Smooth muscle cell (in vitro differentiated cells): ENCODE measurements around the gene PCBP3. TPM values are rescaled to one million over a fixed set of nuclear protein-coding genes. Genes with fewer than 3 reads are reported as not detected.

Source experiments
- DNase-seq: peaks from one replicate; lab custom pipeline; 2025; ENCODE audit not compliant: unreplicated experiment; lab: John Stamatoyannopoulos, UW
- H2AFZ ChIP-seq: fragments of 200-600 bp; sonication (generic); 2 replicates; pipeline ENCODE4 v1.6.0; 2016; ENCODE audit warnings: antibody characterized with exemption, low read depth, mild to moderate bottlenecking
- H3F3A ChIP-seq: fragments of 200-600 bp; sonication (generic); 2 replicates; pipeline ENCODE4 v1.6.0; 2017; ENCODE audit warnings: antibody characterized with exemption, low read depth
- H3K27ac ChIP-seq: fragments of 200-600 bp; sonication (generic); 2 replicates; pipeline ENCODE4 v1.5.1; 2016; ENCODE audit warnings: low read depth, mild to moderate bottlenecking
- H3K27me3 ChIP-seq: fragments of 200-600 bp; sonication (generic); 2 replicates; pipeline ENCODE4 v1.6.1; 2016; ENCODE audit warnings: low read depth, mild to moderate bottlenecking
- H3K36me3 ChIP-seq: fragments of 200-600 bp; sonication (generic); 2 replicates; pipeline ENCODE4 v1.5.1; 2016; ENCODE audit warnings: low read depth
- H3K4me1 ChIP-seq: fragments of 200-600 bp; sonication (generic); 2 replicates; pipeline ENCODE4 v1.5.1; 2016; ENCODE audit warnings: low read depth
- H3K4me2 ChIP-seq: fragments of 200-600 bp; sonication (generic); 2 replicates; pipeline ENCODE4 v1.6.0; 2016; ENCODE audit warnings: mild to moderate bottlenecking
- H3K4me3 ChIP-seq: fragments of 200-600 bp; sonication (generic); 2 replicates; pipeline ENCODE4 v1.5.1; 2016; ENCODE audit warnings: mild to moderate bottlenecking
- H3K79me2 ChIP-seq: fragments of 200-600 bp; sonication (generic); 2 replicates; pipeline ENCODE4 v1.6.0; 2016; ENCODE audit warnings: low read depth, mild to moderate bottlenecking
- H3K9ac ChIP-seq: fragments of 200-600 bp; sonication (generic); 2 replicates; pipeline ENCODE4 v1.6.0; 2016; ENCODE audit warnings: low read depth
- H3K9me3 ChIP-seq: fragments of 200-600 bp; sonication (generic); replicated peaks from 2 replicates; pipeline ENCODE4 v1.5.1; 2016; ENCODE audit warnings: low read depth
- H4K20me1 ChIP-seq: fragments of 200-600 bp; sonication (generic); 2 replicates; pipeline ENCODE4 v1.6.0; 2016; ENCODE audit warnings: low read depth
- CTCF ChIP-seq: fragments of 200-600 bp; sonication (generic); IDR thresholded peaks from 2 replicates; pipeline ENCODE4 v1.5.1; 2017; ENCODE audit warnings: borderline replicate concordance, mild to moderate bottlenecking, antibody characterized with exemption; ENCODE audit not compliant: insufficient read depth, poor library complexity, severe bottlenecking
- WGBS: methylation state at CpG from one replicate; pipeline ENCODE4 v1.1.7; 2016; ENCODE audit warnings: low lambda C conversion rate; 5-methylcytosine and 5-hydroxymethylcytosine counted together
- polyA plus RNA-seq: library from polyadenylated mRNA; unstranded; fragments of >200 nt; fragmentation: Nextera tagmentation; extraction: Ambion mirVana; gene quantifications from 2 replicates; pipeline ENCODE4 v1.2.1, GENCODE V29; 2016
- total RNA-seq: library from RNA; depleted of rRNA; stranded (reverse); fragments of >200 nt; gene quantifications from 2 replicates; pipeline ENCODE4 v1.2.3, GENCODE V29; 2014

Gene PCBP3
- total and polyA plus RNA-seq, 2 experiments from 2014 or later: 8.9 to 23.1 TPM

- 93% methylated on average over 14 of the region's 14 CpGs for WGBS
- Histone ChIP-seq H3F3A (no peaks in the 10 kb centered on the region), H3K9me3 (no peaks in the 10 kb centered on the region), H3K9ac (no peak overlapping the region), H3K79me2 (no peaks in the 10 kb centered on the region), H4K20me1 (no peaks in the 10 kb centered on the region), H3K4me3 (no peak overlapping the region), H3K27ac (no peak overlapping the region), H3K4me1 (no peaks in the 10 kb centered on the region), H2AFZ (no peak overlapping the region), H3K27me3 (no peaks in the 10 kb centered on the region), H3K4me2 (no peak overlapping the region), H3K36me3 (no peaks in the 10 kb centered on the region)
- no peak for DNase-seq
- no peak for TF ChIP-seq CTCF
These were observed 103.8 kb downstream of the PCBP3 start for GRCh38 chr21:45747233-45747766.

DNA sequence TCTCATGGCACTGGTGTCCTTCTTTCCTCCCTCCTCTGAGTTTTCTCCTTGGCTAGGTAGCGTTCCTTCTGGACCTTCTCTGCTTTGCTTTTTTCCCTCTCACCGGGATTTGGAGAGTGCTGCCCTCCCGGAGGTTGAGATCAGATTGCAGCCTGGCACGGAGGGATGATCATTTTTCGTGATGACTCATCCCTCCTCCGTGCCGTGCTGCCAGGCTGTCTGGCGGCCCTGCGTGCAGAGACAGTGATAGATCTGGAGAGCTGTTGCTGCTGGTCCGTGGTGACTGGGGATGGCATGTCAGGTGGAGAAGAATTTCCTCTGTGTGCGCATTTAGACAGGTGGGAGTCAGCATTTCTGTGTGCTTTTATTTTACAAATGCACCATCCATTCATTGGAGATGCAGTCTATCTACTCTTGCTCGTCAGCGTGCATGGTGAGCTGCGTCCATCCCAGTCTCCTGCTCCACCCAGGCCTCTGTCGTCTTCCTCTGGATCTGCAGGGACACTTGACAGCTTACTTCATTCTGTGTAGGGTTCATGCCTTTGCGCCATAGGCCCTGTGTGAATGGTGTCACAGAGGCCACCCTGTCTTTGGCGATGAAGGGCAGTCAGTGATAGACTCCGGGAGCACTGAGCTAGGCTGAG is 104.4 kb downstream of the PCBP3 start:
- Histone ChIP-seq H3F3A (no peaks in the 10 kb centered on the region), H3K27me3 (no peaks in the 10 kb centered on the region), H3K4me2 (no peak overlapping the region), H3K4me1 (no peaks in the 10 kb centered on the region), H3K27ac (no peak overlapping the region), H3K9me3 (no peaks in the 10 kb centered on the region), H3K9ac (no peak overlapping the region), H4K20me1 (no peaks in the 10 kb centered on the region), H3K79me2 (no peaks in the 10 kb centered on the region), H2AFZ (no peak overlapping the region), H3K4me3 (no peak overlapping the region), H3K36me3 (no peaks in the 10 kb centered on the region)
- TF ChIP-seq CTCF: no peak
- no peak for DNase-seq
- WGBS: 62% methylated on average over 18 of the region's 18 CpGs

- TF ChIP-seq CTCF: no peak
- Histone ChIP-seq H3K4me2 (no peak overlapping the region), H3K9me3 (no peaks in the 10 kb centered on the region), H2AFZ (no peak overlapping the region), H3K27me3 (no peaks in the 10 kb centered on the region), H3K4me3 (no peak overlapping the region), H3K79me2 (no peaks in the 10 kb centered on the region), H3K4me1 (no peaks in the 10 kb centered on the region), H3F3A (no peaks in the 10 kb centered on the region), H3K27ac (no peak overlapping the region), H3K36me3 (no peaks in the 10 kb centered on the region), H3K9ac (no peak overlapping the region), H4K20me1 (no peaks in the 10 kb centered on the region)
- 89% methylated on average over 7 of the region's 7 CpGs for WGBS
- no peak for DNase-seq
These were observed 105.1 kb downstream of the PCBP3 start for GRCh38 chr21:45748593-45748992.

DNA sequence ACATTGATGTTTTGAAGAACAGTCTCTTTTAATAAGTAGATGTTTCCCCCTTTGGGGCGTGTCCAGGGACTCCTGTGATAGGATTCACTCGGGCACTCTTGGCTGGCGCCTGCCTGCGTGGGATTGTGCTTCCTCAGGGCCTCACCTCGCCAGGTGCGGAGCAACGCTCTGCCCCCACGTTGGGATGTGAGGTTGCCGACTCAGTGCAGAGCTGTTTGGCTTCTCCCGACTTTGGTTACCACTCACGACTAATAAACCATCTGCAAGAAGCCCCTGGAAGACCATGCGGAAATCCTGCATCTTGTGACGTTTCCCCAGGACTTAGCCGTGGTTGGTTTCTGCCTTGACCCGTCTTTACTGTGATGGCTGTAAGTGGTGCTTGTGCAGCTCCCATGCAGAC is 106.4 kb downstream of the PCBP3 start:
- no peaks in the 10 kb centered on the region for H4K20me1 ChIP-seq
- H3K9me3 ChIP-seq: no peaks in the 10 kb centered on the region
- no peaks in the 10 kb centered on the region for H3K4me1 ChIP-seq
- 93% methylated on average over 15 of the region's 15 CpGs for WGBS
- no peaks in the 10 kb centered on the region for H3K36me3 ChIP-seq
- H3K79me2 ChIP-seq: no peaks in the 10 kb centered on the region
- H2AFZ ChIP-seq: no peak overlapping the region
- H3K4me3 ChIP-seq: no peak overlapping the region
- TF ChIP-seq CTCF: no peak
- H3K9ac ChIP-seq: no peak overlapping the region
- no peaks in the 10 kb centered on the region for H3F3A ChIP-seq
- H3K4me2 ChIP-seq: no peak overlapping the region
- H3K27ac ChIP-seq: no peak overlapping the region
- H3K27me3 ChIP-seq: no peaks in the 10 kb centered on the region
- DNase-seq: no peak
